Right lobe of liver (tissue), 4 donors: ENCODE measurements around the gene KPTN.

ENCODE experiments used
- CTCF ChIP-seq, 4 donors: fragments of 200-600 bp in 3 of 4; fragments of 450-650 bp in 1 of 4; IDR thresholded peaks; one replicate each; pipeline versions ENCODE4 v1.5.1 to v1.8.0; 2016 to 2022; ENCODE audit warnings: antibody characterized with exemption in 4 of 4, mild to moderate bottlenecking in 2 of 4
- POLR2A ChIP-seq: fragments of 450-650 bp; IDR thresholded peaks from one replicate; pipeline ENCODE4 v1.6.1; 2017; ENCODE audit warnings: antibody characterized with exemption, mild to moderate bottlenecking
- donor health status: DM: no; HTN: no; CAD: no.
- donor health status: DM: no; HTN: no; CAD: no.
- donor health status: DM: no; HTN: yes; CAD: no.

DNA sequence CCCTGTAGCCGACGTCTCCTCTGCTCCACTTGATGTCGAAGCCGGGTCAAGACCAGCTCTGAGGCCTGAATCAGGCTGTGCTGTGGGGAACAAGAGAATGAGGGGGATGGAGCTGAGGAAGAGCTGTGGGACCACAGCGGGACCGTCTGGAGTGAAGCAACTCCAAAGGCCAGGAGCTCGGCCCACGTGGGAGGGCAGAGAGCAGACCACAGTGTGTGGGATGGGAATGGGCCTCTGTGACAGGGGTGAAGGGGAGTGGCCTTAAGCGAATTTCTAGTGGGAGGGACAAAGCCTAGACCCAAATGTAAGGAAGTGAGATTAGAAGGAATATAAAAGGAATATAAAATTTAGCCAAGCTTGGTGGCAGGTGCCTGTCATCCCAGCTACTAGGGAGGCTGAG is 8.6 kb downstream of the KPTN start:
- no peak for TF ChIP-seq CTCF (IDR thresholded peaks at IDR 0.05)
- no peak for TF ChIP-seq POLR2A
